ENCODE data around the gene TLDC2. TPM values are rescaled to one million over a fixed set of nuclear protein-coding genes. Genes with fewer than 3 reads are reported as not detected.
A peak's percentile ranks its signal among the peaks of the same experiment; 100 is the strongest.
"Not testable (repeated sequence)": the region's sequence is repeated elsewhere in the genome, so short reads cannot be mapped to it uniquely, and the experiment has no call there.

Gene TLDC2
- total RNA-seq, 1 donor from 2014 or later: under 0.01 TPM

DNA sequence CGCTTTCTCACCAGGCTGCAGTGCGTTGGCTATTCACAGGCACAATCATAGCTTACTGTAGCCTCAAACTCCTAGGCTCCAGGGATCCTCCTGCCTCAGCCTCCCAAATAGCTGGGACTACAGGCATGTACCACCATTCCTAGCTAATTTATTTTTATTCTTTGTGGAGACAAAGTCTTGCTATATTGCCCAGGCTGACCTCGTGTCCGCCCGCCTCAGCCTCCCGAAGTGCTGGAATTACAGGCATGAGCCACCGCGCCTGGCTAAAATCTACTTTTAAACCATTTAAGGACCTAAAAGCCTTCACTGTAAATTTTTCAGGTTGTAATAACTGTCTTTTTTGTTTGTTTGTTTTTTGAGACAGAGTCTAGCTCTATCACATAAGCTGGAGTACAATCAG lies 60.4 kb downstream of the TLDC2 start:
- H3K27ac ChIP-seq (ENCODE audit: low read depth, low read length): peak overlapping the region; percentile 62
- H3K9ac ChIP-seq (ENCODE audit: low read depth in 1 of 3, low read length in 3 of 3): no peak overlapping the region
- H3K4me3 ChIP-seq (ENCODE audit: low read length in 3 of 3): no peak overlapping the region
- H3K9me3 ChIP-seq (ENCODE audit: control insufficient read depth in 3 of 3, low read length in 3 of 3): no peaks in the 10 kb centered on the region
- peaks cover 2 to 6% (median 3%) of the 10 kb centered on the region in 3 donors for H3K36me3 ChIP-seq (ENCODE audit: control insufficient read depth in 3 of 3, insufficient read depth in 3 of 3, low read length in 3 of 3)
- peaks cover 4 to 13% (median 10%) of the 10 kb centered on the region in 3 donors for H3K4me1 ChIP-seq (ENCODE audit: control insufficient read depth in 3 of 3, insufficient read depth in 3 of 3, low read length in 3 of 3)
- no peaks in the 10 kb centered on the region for H3K27me3 ChIP-seq (ENCODE audit: control insufficient read depth in 3 of 3, insufficient read depth in 3 of 3, low read length in 3 of 3)

DNA sequence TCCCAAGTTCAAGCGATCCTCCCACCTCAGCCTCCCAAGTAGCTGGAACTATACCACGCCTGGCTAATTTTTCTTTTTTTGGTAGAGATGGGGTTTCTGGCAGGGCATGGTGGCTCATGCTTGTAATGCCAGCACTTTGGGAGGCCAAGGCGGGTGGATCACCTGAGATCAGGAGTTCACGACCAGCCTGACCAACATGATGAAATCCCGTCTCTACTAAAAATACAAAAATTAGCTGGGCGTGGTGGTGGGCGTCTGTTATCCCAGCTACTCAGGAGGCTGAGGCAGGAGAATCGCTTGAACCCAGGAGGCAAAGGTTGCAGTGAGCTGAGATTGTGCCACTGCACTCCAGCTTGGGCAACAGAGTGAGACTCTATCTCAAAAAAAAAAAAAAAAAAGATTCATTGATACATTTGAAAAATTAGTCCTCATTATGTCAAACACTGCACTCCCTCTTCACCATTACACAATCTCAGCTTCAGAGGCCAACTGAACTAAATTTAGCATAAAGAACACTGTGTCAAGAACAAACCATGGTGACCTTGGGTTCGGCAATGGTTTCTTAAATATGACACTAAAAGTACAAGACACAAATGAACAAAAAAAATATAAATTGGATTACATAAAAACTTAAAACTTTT lies 60.9 kb downstream of the TLDC2 start:
- peaks cover 4 to 13% (median 10%) of the 10 kb centered on the region in 3 donors for H3K4me1 ChIP-seq (ENCODE audit: control insufficient read depth in 3 of 3, insufficient read depth in 3 of 3, low read length in 3 of 3)

DNA sequence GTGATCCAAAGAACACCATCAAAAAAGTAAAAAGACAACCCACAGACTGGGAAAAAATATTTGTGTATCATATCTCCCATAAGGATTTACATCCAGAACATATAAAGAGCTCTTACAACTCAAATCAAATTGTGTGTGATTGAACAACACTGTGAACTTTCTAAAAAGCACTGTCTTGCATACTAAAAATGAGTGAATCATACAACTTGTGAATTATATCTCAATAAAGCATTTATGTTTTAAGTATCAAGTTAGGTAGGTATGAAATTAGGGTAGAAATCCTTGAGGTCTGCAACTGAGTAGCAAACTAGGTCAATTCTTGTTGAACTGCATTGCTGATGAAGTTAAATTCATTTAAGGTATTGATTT lies 61.4 kb downstream of the TLDC2 start:
- H3K4me1 ChIP-seq (ENCODE audit: control insufficient read depth in 3 of 3, insufficient read depth in 3 of 3, low read length in 3 of 3): peaks cover 4 to 13% (median 10%) of the 10 kb centered on the region in 3 donors
- peak overlapping the region; percentile 62 for H3K27ac ChIP-seq (ENCODE audit: low read depth, low read length)

More for the DNA sequence above, 60.9 kb downstream of the TLDC2 start:
- H3K9me3 ChIP-seq (ENCODE audit: control insufficient read depth in 3 of 3, low read length in 3 of 3); H3K36me3 ChIP-seq (ENCODE audit: control insufficient read depth in 3 of 3, insufficient read depth in 3 of 3, low read length in 3 of 3); H3K9ac ChIP-seq (ENCODE audit: low read depth in 1 of 3, low read length in 3 of 3); H3K4me3 ChIP-seq (ENCODE audit: low read length in 3 of 3); H3K27me3 ChIP-seq (ENCODE audit: control insufficient read depth in 3 of 3, insufficient read depth in 3 of 3, low read length in 3 of 3): not testable (repeated sequence)
- peak overlapping the region; percentile 62 for H3K27ac ChIP-seq (ENCODE audit: low read depth, low read length)

DNA sequence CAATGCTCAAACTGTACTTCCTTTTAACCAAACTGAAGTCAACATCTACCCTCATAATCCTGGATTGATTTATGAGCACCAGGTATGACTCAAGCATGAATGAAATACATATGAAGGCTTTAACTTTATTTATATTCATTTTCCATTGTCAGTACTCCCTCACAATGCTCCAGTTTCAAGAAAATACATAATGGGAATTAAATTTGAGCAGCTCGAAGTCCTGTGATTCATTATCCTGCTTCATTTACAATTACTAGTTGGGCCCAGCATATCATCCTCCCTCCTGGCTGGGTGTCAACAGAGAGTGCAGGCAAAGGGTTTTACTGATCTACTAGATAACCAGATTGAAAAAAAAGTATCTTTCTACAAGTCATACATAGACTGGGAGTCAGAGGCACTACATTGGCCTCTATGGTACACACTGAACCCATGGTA lies 65.5 kb downstream of the TLDC2 start:
- Histone ChIP-seq H3K27me3 (ENCODE audit: control insufficient read depth in 3 of 3, insufficient read depth in 3 of 3, low read length in 3 of 3) (no peaks in the 10 kb centered on the region), H3K9ac (ENCODE audit: low read depth in 1 of 3, low read length in 3 of 3) (no peak overlapping the region), H3K4me3 (ENCODE audit: low read length in 3 of 3) (no peak overlapping the region), H3K9me3 (ENCODE audit: control insufficient read depth in 3 of 3, low read length in 3 of 3) (no peaks in the 10 kb centered on the region), H3K36me3 (ENCODE audit: control insufficient read depth in 3 of 3, insufficient read depth in 3 of 3, low read length in 3 of 3) (peaks cover 3 to 9% (median 4%) of the 10 kb centered on the region in 3 donors), H3K4me1 (ENCODE audit: control insufficient read depth in 3 of 3, insufficient read depth in 3 of 3, low read length in 3 of 3) (peaks cover 13 to 21% (median 15%) of the 10 kb centered on the region in 3 donors), H3K27ac (ENCODE audit: low read depth, low read length) (peak overlapping the region; percentile 36)

More for the DNA sequence above, 61.4 kb downstream of the TLDC2 start:
- no peaks in the 10 kb centered on the region for H3K27me3 ChIP-seq (ENCODE audit: control insufficient read depth in 3 of 3, insufficient read depth in 3 of 3, low read length in 3 of 3)
- no peak overlapping the region for H3K9ac ChIP-seq (ENCODE audit: low read depth in 1 of 3, low read length in 3 of 3)
- peaks cover 2 to 6% (median 3%) of the 10 kb centered on the region in 3 donors for H3K36me3 ChIP-seq (ENCODE audit: control insufficient read depth in 3 of 3, insufficient read depth in 3 of 3, low read length in 3 of 3)
- no peaks in the 10 kb centered on the region for H3K9me3 ChIP-seq (ENCODE audit: control insufficient read depth in 3 of 3, low read length in 3 of 3)
- peak overlapping the region in 1 of 3 donors; percentile 23 for H3K4me3 ChIP-seq (ENCODE audit: low read length in 3 of 3)

Other genes starting within 250 kb of the TLDC2 start
- gene SLA2, start 229.9 kb upstream of the TLDC2 start, total RNA-seq: not detected
- 15.1 TPM for gene NDRG3, start 130.0 kb upstream of the TLDC2 start, total RNA-seq
- 5.7 TPM for gene DSN1, start 102.4 kb upstream of the TLDC2 start, total RNA-seq
- 45.9 TPM for gene SAMHD1, start 75.6 kb downstream of the TLDC2 start, total RNA-seq
- gene RBL1, start 219.9 kb downstream of the TLDC2 start, total RNA-seq: 10.4 TPM